Activated CD8-positive, alpha-beta memory T cell treated with anti-CD3 and anti-CD28 coated beads for 24 hours (primary cell): Measurements from ENCODE around the gene BCL11B.

Experiments used
- DNase-seq: peaks from one replicate; pipeline ENCODE4 v3.0.0-alpha.2; 2020

BCL11B gene

DNA sequence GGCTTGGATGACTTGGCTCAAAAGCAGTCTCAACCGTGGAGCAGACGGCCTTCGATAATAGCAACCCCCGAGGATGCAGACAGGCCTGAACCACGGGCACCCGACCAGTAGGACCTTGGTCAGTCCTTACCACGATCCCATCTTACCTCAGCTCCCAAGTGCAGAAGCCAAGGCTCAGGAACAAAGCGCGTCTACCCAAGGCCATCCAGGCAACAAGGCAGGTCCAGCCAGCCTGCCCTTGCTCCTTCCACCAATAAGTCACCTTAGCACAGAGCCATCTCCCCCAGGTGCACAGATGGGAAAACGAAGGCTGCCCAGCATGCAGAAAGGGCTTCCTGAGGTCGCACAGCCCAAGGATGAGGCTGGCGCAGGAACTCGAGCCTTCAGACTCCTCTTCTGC is 77.3 kb downstream of the BCL11B start:
- no peak for DNase-seq

- no peak for DNase-seq
Measured at GRCh38 chr14:99194136-99194535, 77.9 kb downstream of the BCL11B start.

GRCh38 chr14:99192830-99193229 is 79.2 kb downstream of the BCL11B start:
- no peak for DNase-seq

DNA sequence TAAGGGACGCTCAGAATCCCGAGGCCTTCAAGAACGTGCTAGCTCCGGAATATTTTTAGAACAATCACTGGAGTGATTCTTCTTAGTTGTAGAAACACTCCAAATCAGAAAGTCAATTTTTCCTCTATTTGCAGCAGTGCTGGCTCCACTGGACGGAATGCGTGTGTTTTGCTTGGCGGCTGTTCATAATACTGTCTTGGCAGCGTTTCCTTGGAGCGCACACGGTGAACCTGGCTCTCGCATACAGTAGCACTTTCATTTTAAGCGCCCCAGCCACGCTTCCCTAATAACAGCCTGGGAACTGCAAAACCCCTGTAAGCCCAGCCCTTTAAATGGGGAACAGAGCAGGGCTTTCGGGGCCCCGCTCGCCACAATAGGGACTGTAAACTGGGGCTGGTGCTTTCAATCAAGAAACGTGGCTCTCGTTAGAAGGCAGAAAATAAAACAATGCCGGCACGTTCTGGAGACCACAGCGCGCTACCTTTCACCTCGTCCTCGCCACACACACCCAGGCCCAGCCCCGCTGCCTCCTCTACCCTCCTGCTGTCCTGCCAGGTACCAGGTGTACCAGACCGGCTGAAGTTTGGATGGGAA is 79.9 kb downstream of the BCL11B start:
- no peak for DNase-seq

DNA sequence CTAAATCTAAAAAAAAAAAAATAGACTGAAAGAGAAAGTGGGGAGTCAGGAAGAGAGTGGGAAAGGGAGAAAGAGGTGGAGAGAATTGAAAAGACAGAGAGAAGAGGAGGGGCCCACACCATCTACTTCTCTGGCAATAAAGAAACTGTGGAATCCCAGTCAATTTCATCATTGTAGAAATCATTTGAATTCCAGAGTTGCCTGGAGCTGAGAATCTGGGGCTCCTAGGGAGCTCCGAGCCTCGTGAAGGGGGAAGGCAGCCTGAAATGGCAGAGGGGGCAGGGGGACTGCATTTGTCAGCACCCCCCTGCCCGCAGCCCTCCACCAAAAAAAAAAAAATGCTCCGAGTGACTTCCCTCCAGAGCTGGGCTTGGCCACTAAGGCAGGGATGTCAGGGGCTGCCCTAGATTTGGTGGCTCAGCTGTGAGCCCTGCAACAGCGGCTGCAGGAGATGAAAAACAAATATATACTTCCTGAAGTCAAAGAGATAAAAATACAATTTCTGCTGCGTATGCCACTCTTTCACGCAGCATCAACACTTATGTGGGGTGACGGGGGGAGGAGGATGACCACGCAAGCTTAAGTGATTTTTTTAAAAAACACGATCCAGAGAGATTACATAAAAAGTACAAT is 80.5 kb downstream of the BCL11B start:
- DNase-seq = no peak

DNA sequence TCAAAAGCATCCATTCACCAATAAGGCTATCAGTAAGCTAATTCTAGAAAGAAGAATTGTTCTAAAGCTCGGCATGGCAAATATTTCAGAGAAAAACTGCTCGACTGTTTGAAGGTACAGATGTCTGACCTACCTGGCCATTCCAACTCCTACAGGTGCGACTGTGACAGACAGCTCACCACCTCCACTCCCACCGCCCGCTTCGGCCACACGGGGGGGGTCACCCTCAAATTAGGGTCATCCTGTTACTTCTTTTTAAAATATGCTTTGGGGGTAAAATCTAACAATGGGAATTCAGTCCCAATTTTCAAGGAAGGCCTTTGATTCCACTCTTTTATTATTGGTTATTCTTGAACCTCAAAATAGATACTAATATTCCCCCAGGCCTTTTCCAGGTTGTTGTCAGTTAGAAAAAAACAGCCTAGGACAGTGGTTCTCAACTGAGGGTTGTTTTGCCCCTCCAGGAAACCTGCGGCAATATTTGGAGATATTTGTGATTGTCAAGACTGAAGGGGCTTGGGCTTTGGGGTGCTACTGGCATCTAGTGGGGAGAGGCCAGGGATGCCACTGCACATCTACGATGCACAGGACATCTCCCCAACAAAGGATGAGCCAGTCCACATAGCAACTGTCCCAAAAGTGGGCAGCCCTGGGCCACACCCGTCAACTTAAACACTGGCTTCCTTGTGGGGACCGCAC is 81.2 kb downstream of the BCL11B start:
- no peak for DNase-seq

GRCh38 chr14:99189201-99189801 is 82.7 kb downstream of the BCL11B start:
- DNase-seq = peak; percentile 85

DNA sequence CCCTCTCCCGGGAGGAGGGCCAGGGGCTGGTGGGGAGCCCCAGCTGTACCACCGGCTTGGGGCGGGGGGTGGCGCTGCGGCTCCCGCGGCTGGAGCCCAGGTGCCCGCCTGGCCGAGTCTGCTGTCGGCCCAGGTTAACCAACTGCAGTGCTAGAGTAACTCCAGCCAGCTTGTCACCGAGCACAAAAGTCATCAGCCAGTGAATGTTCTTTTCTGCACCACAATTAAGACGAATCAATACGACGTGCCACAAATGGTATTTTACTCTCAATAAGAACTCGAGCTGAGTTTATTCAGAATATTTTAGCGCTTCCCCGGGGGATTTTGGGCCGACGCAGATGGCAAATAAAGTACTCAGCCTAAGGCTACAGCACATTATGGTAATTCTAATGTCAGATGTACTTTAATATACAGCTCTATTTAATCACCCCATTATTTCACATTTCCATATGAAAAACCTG is 83.2 kb downstream of the BCL11B start:
- DNase-seq = peak; percentile 75

GRCh38 chr14:99187858-99188257 is 84.1 kb downstream of the BCL11B start:
- DNase-seq = peak; percentile 56

DNA sequence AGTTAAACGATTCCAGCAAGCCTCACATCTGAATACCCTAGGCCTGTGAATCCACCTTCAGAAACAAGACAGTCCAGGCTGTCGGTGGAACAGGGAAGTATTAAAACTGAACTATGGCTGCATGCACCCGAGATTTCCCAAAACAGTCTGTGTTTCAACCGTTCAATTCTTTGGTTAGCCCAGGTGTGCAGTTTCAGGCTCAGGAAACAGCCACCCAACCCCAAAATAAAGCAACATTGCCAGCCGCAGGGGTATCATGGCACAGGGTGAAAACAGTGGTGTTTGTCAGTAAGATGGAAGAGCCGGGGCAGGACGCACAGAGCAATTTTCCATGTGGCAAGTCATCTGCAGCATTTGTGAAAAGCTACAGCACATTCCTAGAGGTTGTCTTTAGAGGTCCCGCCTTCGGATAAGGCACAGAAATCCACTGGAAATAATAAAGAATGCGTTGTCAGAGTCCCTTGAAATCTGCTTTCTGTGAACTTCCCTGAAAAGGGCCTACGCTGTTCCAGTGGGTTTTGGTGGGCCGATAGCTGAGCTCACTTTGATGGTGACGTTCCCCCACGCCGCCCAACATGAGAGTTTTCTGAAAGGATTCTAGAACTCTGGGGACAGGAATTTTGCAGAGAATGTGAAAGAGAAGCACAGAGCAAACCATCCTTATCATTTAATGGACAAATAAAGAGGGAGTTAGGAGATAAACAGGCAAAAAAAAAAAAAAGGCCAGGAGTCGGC is 84.9 kb downstream of the BCL11B start:
- peak; percentile 65 for DNase-seq

DNA sequence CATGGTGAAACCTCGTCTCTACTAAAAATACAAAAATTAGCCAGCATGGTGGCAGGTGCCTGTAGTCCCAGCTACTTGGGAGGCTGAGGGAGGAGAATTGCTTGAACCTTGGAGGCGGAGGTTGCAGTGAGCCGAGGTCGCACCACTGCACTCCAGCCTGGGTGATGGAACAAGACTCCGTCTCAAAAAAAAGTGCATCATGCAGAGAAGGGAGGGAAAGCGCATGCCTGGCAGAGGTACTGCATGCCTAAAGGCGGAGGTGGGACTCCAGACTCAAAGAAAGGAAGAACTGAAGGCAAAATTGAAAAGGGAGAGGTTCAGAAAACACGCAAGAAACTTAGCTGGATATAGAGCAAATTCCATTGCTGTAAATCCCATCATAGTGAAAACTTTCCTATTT is 85.7 kb downstream of the BCL11B start:
- peak; percentile 59 for DNase-seq

DNA sequence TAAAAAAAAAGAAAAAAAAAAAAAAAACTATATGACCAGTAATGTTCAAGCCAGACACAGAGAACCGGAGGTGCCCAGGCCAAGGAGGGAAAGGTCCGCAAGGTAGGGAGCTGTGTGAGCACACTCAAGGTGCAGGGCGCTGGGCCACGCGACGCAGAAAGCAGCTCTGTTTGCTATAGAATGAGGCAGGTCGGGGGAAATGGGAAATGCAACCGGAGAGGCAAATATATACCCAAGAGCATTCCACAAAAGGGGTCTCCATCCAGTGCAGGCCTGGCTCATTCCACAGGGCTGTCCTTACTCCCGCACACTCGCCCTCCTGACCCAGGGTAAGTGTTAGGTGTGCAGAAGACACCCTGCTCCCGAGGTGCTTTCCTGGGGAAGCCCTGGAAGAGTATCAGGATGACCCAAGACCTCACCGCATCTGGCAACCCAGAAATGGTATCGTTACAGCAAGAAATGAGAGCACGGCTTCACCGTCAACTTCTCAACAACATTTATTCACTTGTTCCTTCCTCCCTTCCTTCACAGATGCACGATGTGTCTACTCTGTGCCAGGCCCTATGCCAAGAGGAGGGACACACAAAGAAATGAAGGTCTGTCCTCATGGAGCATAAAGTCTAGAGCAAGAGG is 86.4 kb downstream of the BCL11B start:
- peak; percentile 69 for DNase-seq

GRCh38 chr14:99183716-99184115 is 88.3 kb downstream of the BCL11B start:
- DNase-seq = peak; percentile 66

- DNase-seq = peak; percentile 60
Measured at GRCh38 chr14:99183311-99183710, 88.7 kb downstream of the BCL11B start.

GRCh38 chr14:99182548-99183250 is 89.3 kb downstream of the BCL11B start:
- DNase-seq = peak; percentile 62

GRCh38 chr14:99181804-99182520 is 90.0 kb downstream of the BCL11B start:
- peak; percentile 60 for DNase-seq

DNA sequence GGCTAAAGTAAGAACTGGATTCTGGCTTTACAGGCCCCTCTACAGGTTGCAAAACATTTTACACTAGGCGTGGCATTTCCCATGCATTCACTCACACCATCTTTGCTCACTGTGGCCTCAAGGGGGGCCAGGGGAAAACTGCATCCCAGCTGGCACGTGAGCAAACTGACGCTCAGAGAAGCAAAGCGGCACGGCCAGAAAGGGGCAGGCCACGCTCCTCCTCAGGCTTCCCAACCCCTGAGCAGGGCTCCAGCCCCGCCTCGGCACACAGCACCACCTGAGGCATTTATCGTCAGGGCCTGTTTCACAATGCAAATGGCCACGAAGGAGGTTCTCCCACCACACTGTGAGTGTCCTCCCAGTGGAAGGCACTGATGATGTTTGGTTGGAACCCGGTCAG is 90.8 kb downstream of the BCL11B start:
- peak; percentile 74 for DNase-seq

GRCh38 chr14:99179946-99180345 is 92.1 kb downstream of the BCL11B start:
- peak; percentile 66 for DNase-seq

- DNase-seq = peak; percentile 60
Measured at GRCh38 chr14:99179506-99179905, 92.5 kb downstream of the BCL11B start.

DNA sequence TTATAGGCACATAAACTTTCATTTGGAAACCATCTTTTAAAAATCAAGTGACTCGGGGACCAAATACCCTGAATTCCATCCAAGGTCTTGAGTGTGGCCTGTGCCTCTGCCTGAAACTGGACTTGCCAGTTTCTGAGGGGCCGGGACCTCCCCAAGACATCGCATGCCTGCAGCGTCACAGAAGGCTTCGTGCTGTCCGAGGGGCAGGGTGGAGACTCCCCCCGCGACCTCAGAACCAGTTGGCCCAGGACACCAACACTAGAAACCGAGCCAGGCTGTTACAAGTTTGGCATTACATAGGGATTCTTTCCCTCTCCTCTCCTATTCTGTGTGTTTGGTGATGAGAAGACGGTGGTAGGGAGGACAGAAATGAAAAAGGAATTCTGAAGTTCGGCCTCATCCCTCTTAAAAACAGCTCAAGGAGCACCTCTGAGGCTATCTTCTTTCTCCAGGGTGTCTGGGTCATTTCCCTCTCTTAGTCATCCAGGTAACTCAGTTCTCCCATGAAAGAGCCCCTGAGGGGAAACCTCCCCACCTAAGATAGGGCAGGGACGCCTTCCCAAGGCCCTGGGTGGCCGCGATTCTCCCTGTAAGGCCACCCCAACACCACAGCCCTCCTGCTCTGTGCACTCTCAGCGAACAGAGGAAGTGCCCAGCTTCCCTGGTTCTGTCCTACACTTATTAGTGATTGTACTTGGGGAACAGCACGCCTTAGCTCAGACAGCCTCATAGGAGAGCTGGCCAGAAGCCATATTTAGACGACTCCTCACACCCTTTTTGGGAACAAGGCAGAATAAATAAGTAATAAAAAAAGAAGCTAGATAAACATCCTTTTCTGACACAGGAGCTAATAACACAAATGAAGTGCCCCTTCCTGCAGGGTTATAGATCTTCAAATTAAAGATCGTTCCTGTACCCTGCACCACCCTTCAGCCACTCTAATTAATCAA is 93.8 kb downstream of the BCL11B start:
- peak; percentile 58 for DNase-seq
